ENCODE data around the gene SIRT6. TPM values are rescaled to one million over a fixed set of nuclear protein-coding genes. Genes with fewer than 3 reads are reported as not detected.
"Not testable (repeated sequence)": the region's sequence is repeated elsewhere in the genome, so short reads cannot be mapped to it uniquely, and the experiment has no call there.

Gene SIRT6
- total and polyA plus RNA-seq, 2 of the 4 experiments (the other 2 are of a cell fraction), result 3.9 to 25.3 TPM

- H3K4me3 ChIP-seq (ENCODE audit: insufficient read depth, low read depth, low read length); in situ Hi-C loops (cut with MboI; ENCODE audit: low sequenced_read_pairs); H2AK5ac ChIP-seq (ENCODE audit: low read depth, low read length); H2BK120ac ChIP-seq (ENCODE audit: low read depth, low read length); dilution Hi-C loops (cut with HindIII; ENCODE audit: low sequenced_read_pairs, unreplicated experiment); H3K14ac ChIP-seq (replicated peaks; ENCODE audit: low read depth, low read length); H2BK15ac ChIP-seq (ENCODE audit: low read depth, low read length); H3K27ac ChIP-seq (ENCODE audit: insufficient read depth, low read length); H3K4me1 ChIP-seq (ENCODE audit: control insufficient read depth, insufficient read depth, low read length); H2BK5ac ChIP-seq (ENCODE audit: low read depth, low read length, poor library complexity, severe bottlenecking); H3K4me2 ChIP-seq (ENCODE audit: low read depth, low read length); DNase-seq; H4K20me1 ChIP-seq (ENCODE audit: insufficient read depth, low read length); H3K36me3 ChIP-seq (ENCODE audit: control insufficient read depth, insufficient read depth, low read length); H2AFZ ChIP-seq (replicated peaks; ENCODE audit: low read length, poor library complexity); H4K5ac ChIP-seq (ENCODE audit: low read depth, low read length); BruUV-seq (replicated peaks); H2AK9ac ChIP-seq (replicated peaks; ENCODE audit: low read depth, low read length, poor library complexity); H3K18ac ChIP-seq (ENCODE audit: low read depth, low read length); H3K79me1 ChIP-seq (ENCODE audit: low read depth in 1 of 2, low read length in 2 of 2); H3K56ac ChIP-seq (ENCODE audit: extremely low read depth, insufficient read depth, low read length); H3K23ac ChIP-seq (ENCODE audit: low read depth, low read length); CTCF ChIA-PET; POLR2A ChIA-PET (ENCODE audit: unreplicated experiment); ATAC-seq (ENCODE audit: low read depth); H3K4ac ChIP-seq (ENCODE audit: low read depth, low read length); intact Hi-C loops (cut with micrococcal nuclease); H2BK20ac ChIP-seq (ENCODE audit: low read depth, low read length); H4K91ac ChIP-seq (ENCODE audit: insufficient read depth, low read depth, low read length); H3K9me1 ChIP-seq (ENCODE audit: insufficient read depth, low read length); H4K8ac ChIP-seq (ENCODE audit: low read depth in 2 of 2, low read length in 2 of 2); H3K9ac ChIP-seq (ENCODE audit: low read depth, low read length); H3K9me3 ChIP-seq (ENCODE audit: control insufficient read depth, insufficient read depth, low read length): not testable (repeated sequence)
- peaks cover 12% of the 10 kb centered on the region for H3K27me3 ChIP-seq (ENCODE audit: control insufficient read depth, insufficient read depth, low read length)
- WGBS, 2 experiments (ENCODE audit: extremely low coverage in 2 of 2, insufficient read length in 1 of 2), result 77% methylated on average over 3 of the region's 5 CpGs; no CpG with 5 or more reads in 1 of the 2 experiments
Measured at GRCh38 chr19:4232139-4232538, 49.8 kb upstream of the SIRT6 start.

DNA sequence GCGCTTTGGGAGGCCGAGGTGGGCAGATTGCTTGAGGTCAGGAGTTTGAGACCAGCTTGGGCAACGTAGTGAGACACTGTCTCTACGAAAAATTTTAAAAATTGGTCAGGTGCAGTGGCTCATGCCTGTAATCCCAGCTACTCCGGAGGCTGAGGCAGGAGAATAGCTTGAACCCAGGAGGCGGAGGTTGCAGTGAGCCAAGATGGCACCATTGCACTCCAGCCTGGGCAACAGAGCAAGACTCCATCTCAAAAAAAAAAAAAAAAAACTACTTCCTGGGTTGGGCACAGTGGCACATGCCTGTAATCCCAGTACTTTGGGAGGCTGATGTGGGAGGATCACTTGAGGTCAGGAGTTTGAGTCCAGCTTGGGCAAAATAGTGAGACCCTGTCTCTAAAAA, 49.2 kb upstream of the SIRT6 start:
- not testable (repeated sequence) for BruUV-seq (replicated peaks)

More for the DNA sequence above, 49.2 kb upstream of the SIRT6 start:
- H4K8ac ChIP-seq (ENCODE audit: low read depth in 2 of 2, low read length in 2 of 2); H3K4ac ChIP-seq (ENCODE audit: low read depth, low read length); H3K4me2 ChIP-seq (ENCODE audit: low read depth, low read length); intact Hi-C loops (cut with micrococcal nuclease); H3K9ac ChIP-seq (ENCODE audit: low read depth, low read length); H3K14ac ChIP-seq (replicated peaks; ENCODE audit: low read depth, low read length); H3K18ac ChIP-seq (ENCODE audit: low read depth, low read length); CTCF ChIA-PET; H2AFZ ChIP-seq (replicated peaks; ENCODE audit: low read length, poor library complexity); ATAC-seq (ENCODE audit: low read depth); H4K5ac ChIP-seq (ENCODE audit: low read depth, low read length); DNase-seq; H2BK15ac ChIP-seq (ENCODE audit: low read depth, low read length); H3K9me3 ChIP-seq (ENCODE audit: control insufficient read depth, insufficient read depth, low read length); H3K4me3 ChIP-seq (ENCODE audit: insufficient read depth, low read depth, low read length); H2BK120ac ChIP-seq (ENCODE audit: low read depth, low read length); H2AK5ac ChIP-seq (ENCODE audit: low read depth, low read length); in situ Hi-C loops (cut with MboI; ENCODE audit: low sequenced_read_pairs); H3K23ac ChIP-seq (ENCODE audit: low read depth, low read length); H3K27ac ChIP-seq (ENCODE audit: insufficient read depth, low read length); H3K36me3 ChIP-seq (ENCODE audit: control insufficient read depth, insufficient read depth, low read length); H4K20me1 ChIP-seq (ENCODE audit: insufficient read depth, low read length); H2AK9ac ChIP-seq (replicated peaks; ENCODE audit: low read depth, low read length, poor library complexity); dilution Hi-C loops (cut with HindIII; ENCODE audit: low sequenced_read_pairs, unreplicated experiment); H2BK20ac ChIP-seq (ENCODE audit: low read depth, low read length); POLR2A ChIA-PET (ENCODE audit: unreplicated experiment); H3K4me1 ChIP-seq (ENCODE audit: control insufficient read depth, insufficient read depth, low read length); H3K56ac ChIP-seq (ENCODE audit: extremely low read depth, insufficient read depth, low read length); H2BK5ac ChIP-seq (ENCODE audit: low read depth, low read length, poor library complexity, severe bottlenecking); H3K9me1 ChIP-seq (ENCODE audit: insufficient read depth, low read length); H4K91ac ChIP-seq (ENCODE audit: insufficient read depth, low read depth, low read length); H3K79me1 ChIP-seq (ENCODE audit: low read depth in 1 of 2, low read length in 2 of 2): not testable (repeated sequence)
- 82% methylated on average over 3 of the region's 6 CpGs; no CpG with 5 or more reads in 1 of the 2 experiments for WGBS, 2 experiments (ENCODE audit: extremely low coverage in 2 of 2, insufficient read length in 1 of 2)
- peaks cover 10% of the 10 kb centered on the region for H3K27me3 ChIP-seq (ENCODE audit: control insufficient read depth, insufficient read depth, low read length)
